ENCODE results near the gene CCDC167.
A peak's percentile ranks its signal among the peaks of the same experiment; 100 is the strongest.
"Not testable (repeated sequence)": the region's sequence is repeated elsewhere in the genome, so short reads cannot be mapped to it uniquely, and the experiment has no call there.

Gene CCDC167

DNA sequence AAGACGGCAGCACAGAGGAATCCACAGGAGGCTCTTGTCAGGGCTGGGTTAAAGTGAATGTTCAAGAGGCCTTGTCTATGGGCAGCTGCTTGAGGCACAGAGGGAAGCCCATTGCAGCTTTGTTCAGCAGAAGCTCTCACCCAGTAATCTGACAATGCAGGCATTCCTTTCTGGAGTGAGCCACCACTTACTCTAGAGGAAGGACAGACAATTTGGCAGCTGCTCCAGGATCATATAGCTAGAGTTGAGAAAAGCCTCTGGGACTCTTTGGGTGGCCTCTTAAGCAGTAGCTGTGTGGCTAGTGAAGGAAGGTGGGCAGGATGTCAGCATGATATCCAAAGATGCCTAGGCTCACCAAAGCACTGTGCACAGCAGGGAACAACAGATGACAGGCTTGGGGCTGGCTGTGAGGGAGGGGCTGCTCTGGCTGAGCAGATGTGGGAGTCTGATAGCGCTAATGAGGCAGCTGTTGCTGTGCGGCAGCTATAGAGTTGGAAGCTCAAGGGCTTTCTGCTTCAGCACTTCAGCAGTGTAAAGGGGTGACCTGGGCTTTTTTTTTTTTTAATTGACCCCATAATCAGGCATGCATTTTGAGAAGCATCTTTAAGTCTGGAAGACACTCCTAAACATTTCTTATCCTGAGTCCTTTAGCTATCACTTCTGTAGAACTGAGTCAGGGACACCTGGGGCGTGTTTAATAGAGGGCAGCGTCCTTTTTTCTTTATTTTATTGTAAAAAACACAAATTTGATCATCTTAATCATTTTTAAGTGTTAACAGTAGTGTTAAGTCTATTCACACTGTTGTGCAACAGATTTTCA, 39.5 kb downstream of the CCDC167 start:
- DNase-seq, result peak; percentile 40

DNA sequence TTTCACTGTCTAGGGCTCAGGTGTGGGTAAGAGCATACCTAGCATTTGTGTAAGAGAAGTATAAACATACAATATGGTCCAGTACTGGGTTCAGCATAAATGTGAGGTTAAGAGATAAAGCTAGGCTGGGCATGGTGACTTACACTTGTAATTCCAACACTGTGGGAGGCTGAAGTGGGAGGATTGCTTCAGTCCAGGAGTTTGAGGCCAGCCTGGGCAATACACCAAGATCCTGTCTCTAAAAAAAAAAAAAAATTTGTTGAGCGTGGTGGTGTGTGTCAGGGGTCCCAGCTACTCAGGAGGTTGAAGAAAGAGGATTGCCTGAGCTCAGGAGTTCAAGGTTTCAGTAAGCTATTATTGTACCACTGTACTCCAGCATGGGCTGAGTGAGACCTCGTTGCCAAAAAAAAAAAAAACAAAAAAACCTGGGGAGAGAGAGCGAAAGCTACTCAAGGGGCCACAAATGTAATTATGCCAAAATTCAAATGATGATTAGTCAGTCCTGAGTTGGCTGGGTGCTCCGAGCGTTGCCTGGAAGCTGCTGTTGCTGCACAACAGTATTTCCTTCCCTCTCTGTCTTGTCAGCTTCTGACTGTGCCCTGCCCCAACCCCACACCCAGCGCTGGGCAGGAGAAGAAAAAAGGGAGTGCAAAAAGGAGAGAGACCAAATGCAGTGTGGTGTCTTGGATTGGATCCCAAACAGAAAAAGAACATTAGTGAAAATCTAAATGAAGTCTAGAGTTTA, 42.7 kb downstream of the CCDC167 start:
- DNase-seq, result no peak

DNA sequence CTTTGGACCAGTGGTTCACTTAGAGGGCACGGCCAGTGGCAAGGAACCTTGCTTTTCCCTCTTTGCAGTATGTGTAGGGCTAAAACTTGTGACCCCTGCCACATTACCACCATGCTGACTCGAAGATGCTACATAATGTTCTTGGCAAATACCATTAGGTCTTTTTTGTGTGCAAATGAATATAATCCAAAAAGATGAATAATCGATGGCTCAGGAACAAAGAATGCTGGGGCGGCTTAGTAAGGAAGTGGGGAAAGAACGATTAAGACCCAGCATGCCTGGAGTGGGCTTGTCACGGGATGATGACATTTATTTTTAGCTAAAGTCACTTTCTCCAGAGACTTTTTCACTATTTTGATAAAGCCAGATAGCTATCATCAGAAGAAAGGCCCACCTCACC, 43.6 kb downstream of the CCDC167 start:
- DNase-seq, result no peak

DNA sequence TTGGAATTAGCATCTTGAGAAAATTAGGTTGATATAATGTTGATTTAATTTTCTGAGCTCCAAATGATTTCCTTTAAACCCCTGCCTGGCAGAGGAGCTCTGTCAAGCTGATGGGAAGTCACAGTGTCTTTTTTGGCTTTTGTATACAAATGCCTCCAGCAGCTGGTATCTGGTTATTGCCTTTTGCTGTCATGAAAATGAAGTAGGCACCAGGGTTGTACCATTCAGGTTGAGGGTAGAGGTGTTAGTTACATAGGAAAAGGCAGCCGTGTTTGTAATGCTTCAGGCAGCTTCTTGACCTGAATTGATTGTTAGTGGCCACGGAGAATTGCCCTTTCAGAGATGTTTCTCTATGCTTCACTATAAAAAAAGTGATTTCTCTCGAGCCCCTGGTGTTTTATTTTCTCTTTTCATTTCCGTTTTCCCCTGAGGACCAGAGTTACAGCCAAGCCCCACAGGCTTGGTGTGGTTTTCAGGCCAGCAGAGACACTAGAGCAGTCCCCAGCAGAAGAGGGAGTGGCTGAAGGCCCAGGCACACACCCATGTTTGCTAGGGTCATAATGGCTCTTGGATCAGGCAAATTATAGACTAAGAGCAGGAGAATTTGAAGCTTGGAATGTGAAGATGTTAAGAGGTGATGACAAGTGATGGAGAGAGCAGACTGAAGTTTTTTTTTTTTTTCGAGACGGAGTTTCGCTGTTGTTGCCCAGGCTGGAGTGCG, 45.1 kb downstream of the CCDC167 start:
- no peak for DNase-seq

DNA sequence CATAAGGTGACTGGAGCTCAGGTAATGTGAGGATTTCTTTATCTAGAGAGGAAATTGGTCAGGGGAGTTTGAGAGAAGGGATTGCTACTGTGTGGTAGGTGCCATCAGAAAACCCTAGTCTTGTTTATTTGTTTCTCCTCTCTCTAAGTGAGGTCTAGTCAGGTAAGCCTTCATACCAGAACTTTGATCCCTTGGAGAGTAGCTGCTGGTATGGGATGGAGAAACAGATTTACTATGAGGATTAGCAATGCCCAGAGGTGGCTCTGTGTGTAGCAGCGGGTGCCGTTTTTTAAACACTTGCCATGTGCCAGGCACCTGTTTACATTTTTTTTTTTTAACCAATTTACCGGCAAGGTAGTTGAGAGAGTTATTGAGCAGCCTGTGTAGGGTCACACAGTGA, 47.2 kb downstream of the CCDC167 start:
- no peak for DNase-seq

DNA sequence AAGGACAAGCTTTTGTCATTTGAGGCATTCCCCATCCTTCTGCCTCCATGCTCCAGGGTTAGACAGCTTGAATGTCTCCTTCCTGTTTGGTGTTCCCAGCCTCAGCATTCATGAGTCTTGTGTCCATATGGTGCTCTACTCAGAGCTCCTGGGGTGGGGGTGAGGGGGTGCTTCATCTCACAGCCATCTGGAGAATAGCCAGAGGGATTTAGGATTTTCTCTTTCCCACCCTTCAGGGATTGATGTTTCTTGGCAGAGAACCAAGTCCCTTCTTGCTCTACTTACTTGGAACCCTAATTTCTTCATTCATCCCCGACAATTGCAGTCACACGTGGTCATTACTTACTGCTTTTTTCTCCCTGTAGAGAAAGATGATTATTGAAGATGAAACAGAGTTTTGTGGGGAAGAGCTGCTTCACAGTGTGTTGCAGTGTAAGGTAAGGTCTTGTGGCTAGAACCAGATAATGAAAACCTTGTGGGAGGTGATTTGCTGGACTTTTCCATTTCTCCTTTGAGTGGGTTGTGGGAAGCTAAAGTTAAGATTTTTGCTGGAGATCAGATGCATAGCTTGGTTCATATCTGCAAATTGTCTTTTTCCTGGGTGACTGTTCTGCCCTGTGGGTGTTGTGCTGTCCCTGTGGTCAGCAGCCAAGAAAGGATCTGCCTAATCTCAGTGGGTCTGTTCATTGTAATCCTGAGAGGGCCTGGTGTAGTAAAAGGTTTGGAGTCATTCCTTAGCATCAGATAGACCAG, 48.1 kb downstream of the CCDC167 start:
- DNase-seq, result peak; percentile 7

DNA sequence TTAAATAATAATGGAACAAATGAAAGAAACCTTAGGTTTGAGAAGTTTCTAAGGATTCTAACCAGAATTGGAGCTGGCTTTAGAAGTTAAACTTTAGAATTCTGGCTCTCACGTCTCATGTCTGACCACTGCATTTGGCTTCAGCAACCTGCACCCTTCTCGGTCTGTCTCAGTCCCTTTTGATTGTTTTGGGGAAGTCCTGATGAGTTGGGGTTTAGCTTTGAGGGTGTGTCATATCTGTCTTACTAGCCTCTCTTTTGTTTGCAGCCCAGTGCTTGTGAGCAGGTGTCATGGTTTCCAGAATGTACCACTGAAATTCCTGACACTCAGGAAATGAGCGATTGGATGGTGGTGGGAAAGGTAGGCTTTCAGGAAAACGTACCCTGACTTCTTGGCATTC, 49.7 kb downstream of the CCDC167 start:
- no peak for DNase-seq

DNA sequence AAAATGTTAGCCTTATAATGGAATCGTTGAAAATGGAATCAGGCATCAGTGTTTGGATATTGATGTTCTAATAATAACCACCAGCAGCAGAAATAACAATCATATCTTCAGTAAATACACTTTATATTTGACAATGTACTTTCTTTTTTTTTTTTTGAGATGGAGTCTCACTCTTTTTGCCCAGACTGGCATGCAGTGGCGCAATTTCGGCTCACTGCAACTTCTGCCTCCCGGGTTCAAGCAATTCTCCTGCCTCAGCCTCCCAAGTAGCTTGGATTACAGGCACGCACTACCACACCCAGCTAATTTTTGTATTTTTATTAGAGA, 56.5 kb downstream of the CCDC167 start:
- DNase-seq, result not testable (repeated sequence)

DNA sequence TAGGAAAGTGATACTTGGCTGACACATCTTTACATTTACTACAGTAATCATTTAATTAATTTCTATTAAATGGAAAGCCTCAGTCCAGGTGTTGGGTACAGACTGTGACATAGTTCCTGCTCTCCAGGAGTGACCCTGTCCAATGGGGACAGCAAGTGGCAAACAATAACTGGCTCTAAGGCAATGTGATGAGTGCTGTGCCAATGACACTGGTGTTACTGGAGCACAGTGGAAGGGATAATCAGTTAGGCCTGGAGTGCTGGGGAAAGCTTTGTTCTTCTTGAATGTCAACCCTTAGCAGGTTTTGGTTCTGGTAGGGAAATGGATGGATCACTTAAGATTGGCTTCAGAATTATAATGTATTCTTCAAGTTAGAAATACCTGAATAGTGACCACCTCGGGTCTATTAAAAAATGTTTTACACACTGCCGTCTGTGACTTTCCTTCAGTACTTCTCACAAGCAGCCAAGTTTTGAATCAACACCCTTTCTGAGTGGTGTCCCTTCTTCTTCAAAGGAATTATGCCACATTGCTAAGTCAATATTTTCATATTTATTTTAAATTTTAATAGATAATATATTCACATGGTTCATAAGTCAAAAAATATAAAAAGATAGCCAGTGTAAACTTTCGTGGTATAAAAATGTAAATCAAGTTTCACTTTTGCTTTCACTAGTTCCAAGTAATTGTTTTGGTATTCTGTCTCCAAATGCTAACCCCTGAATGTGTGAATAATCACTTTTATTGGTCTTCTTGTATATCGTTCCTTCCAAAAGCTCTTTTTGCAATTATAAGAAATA, 57.1 kb downstream of the CCDC167 start:
- no peak for DNase-seq

DNA sequence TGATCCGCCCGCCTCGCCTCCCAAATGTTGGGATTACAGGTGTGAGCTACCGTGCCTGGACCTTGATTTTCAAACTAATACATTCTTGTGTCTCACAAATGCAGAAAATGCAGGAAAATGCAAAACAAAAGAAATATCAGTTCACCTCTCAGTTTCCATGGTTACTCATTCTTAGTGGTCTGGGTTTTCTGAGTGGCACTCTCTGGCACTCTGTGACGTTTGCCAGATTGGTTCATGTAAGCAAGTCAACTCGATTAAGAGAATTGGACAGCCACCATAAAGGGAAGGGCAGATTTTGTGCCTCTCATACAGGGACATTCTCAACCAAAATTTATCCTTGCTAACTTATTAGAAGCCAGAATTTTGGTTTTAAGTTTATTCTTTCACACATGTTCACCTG, 58.0 kb downstream of the CCDC167 start:
- no peak for DNase-seq

DNA sequence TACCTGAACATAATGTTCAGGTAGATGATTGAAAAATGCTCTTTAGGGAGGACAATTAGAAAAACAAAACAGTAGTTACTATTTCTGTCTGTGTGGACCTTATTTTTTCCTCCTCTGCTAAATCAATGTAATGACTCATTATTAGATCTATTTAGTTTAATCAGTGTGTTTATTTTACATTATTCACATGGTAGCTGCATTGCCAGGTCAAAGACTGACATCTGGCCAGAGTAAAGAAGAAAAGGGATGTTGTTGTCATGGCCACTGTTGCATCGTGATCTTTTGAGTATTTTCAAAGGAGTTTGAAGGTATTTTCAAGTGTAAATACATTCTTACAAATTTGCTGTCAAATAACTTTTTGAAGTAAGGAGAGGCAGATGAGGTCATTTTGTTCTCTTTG, 60.8 kb downstream of the CCDC167 start:
- no peak for DNase-seq

DNA sequence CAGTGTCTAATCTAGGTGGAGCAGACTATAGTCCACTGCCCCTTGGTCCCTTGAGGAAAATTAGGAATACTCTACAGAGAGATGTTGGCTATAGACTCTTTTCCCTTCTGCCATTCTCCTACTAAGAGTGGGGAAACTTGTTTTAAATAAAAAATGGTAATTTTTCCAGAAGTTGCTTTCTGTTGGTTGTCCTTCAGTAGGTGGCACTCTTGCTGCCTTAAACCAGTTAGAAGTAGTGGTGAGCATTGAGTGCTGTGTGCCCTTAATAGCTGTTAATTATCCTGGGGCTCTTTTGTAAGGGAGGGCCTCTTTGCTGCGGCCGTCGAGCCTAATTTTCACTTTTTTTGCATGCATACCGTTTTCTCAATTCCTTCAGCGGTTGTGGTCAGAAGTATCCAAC, 63.9 kb downstream of the CCDC167 start:
- DNase-seq, result no peak

DNA sequence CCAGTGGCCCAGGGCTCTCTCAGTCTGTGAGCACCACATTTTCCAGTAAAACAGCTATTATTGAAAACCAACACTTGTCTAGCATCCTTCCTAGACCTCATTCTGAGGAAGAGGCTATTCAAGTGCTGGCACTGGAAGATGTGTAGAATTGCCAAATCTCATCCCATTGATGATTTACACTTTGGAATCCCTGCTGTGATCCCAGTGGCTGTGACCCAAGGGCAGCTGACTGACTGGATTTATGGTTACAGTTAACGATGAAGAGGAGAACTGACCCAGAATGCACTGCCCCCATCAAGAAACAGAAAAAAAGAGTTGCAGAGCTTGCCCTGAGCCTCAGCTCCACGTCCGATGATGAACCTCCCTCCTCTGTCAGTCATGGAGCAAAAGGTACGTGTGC, 64.3 kb downstream of the CCDC167 start:
- DNase-seq, result no peak

DNA sequence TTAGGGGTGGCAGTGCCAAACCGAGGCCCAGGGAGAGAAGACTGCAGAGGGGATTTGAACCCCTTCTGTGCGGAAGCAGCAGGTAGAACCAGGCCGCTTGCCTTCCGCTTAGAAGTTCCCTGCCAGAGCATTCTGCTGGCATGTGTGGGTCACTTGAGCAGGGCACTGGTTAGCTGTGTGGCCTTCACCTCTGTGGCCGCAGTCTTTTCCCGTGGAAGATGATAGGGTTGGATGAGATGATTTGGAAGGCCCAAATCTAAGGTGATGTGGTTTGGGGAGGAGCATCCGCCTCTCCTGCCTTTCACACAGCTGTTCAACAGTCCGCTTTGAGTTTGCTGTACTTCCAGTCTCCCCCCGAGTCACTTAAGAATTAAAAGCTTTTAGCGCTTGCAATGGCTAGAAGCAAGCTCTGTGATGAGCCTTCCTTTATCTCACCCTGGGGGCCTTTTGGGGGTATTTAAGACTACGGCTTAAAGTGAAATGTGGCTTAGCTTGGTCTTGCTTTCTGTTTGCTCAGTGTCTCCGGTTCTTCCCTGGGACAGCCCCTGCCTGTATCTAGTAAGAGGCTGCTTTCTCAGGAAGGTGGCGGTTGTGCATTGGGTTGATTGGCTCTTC, 65.9 kb downstream of the CCDC167 start:
- DNase-seq, result no peak

Measured in COR-L47 (cell line).